K562 (cell line): ENCODE measurements around the gene PIGQ. TPM values are rescaled to one million over a fixed set of nuclear protein-coding genes. Genes with fewer than 3 reads are reported as not detected.

ENCODE experiments used
- ARID1B ChIP-seq: fragments of 450-650 bp; IDR thresholded peaks from 2 replicates; pipeline ENCODE4 v1.6.1; 2016; ENCODE audit warnings: antibody characterized with exemption, mild to moderate bottlenecking, inconsistent platforms
- BCOR ChIP-seq: fragments of 450-650 bp; IDR thresholded peaks from 2 replicates; pipeline ENCODE4 v1.6.1; 2016
- CBX5 ChIP-seq: IDR thresholded peaks from 2 replicates; pipeline ENCODE4 v1.6.1; 2014; ENCODE audit warnings: low read depth, borderline replicate concordance
- CTCFL ChIP-seq: IDR thresholded peaks from 2 replicates; pipeline ENCODE4 v1.6.1; 2011; ENCODE audit warnings: borderline replicate concordance, low read depth, mild to moderate bottlenecking, moderate library complexity, low read length; ENCODE audit not compliant: insufficient read depth, poor library complexity, severe bottlenecking
- ELF1 ChIP-seq: fragments of 200-800 bp; sonication (Bioruptor generic); IDR thresholded peaks from 2 replicates; pipeline ENCODE4 v1.6.1; 2016; ENCODE audit warnings: missing genetic modification characterization, missing compliant biosample characterization
- FOXA1 ChIP-seq: fragments of 450-650 bp; IDR thresholded peaks from 2 replicates; pipeline ENCODE4 v1.6.1; 2016; ENCODE audit warnings: mild to moderate bottlenecking, borderline replicate concordance
- GTF2F1 ChIP-seq: IDR thresholded peaks from 2 replicates; pipeline ENCODE4 v1.6.1; 2011; ENCODE audit warnings: low read depth, low read length, improper control_type of control experiment
- HDAC1 ChIP-seq, 2 experiments: fragments of 450-650 bp; IDR thresholded peaks; 2 replicates each; pipeline ENCODE4 v1.6.1; 2016 to 2017; ENCODE audit warnings: inconsistent platforms in 1 of 2, mild to moderate bottlenecking in 1 of 2, moderate library complexity in 1 of 2
- HMGN3 ChIP-seq: IDR thresholded peaks from 2 replicates; pipeline ENCODE4 v1.6.1; 2011; ENCODE audit warnings: borderline replicate concordance, low read depth, mild to moderate bottlenecking, mixed read lengths, low read length; ENCODE audit not compliant: insufficient read length; ENCODE audit errors: extremely low read depth
- MTA2 ChIP-seq: fragments of 450-650 bp; IDR thresholded peaks from 2 replicates; pipeline ENCODE4 v1.6.1; 2016; ENCODE audit warnings: low read depth
- NFE2L1 ChIP-seq: fragments of 450-650 bp; IDR thresholded peaks from 2 replicates; pipeline ENCODE4 v1.6.1; 2016; ENCODE audit warnings: missing genetic modification characterization, low read depth, mild to moderate bottlenecking, missing compliant biosample characterization, moderate library complexity, borderline replicate concordance
- NFIC ChIP-seq: fragments of 450-650 bp; IDR thresholded peaks from 2 replicates; pipeline ENCODE4 v1.6.1; 2017; ENCODE audit warnings: mild to moderate bottlenecking, inconsistent platforms
- PHF8 ChIP-seq: fragments of 200-600 bp; sonication (generic); IDR thresholded peaks from 2 replicates; pipeline ENCODE4 v1.6.1; 2012; ENCODE audit warnings: mixed run types, mild to moderate bottlenecking, inconsistent platforms, low read length, moderate library complexity, borderline replicate concordance
- SFPQ ChIP-seq: fragments of 200-400 bp; formaldehyde crosslinking; IDR thresholded peaks from 2 replicates; pipeline ENCODE4 v1.6.1; 2017; ENCODE audit warnings: mild to moderate bottlenecking, low read depth, low read length, moderate library complexity
- SOX6 ChIP-seq: fragments of 450-650 bp; IDR thresholded peaks from 2 replicates; pipeline ENCODE4 v1.6.1; 2014; ENCODE audit warnings: mild to moderate bottlenecking
- TBP ChIP-seq: optimal IDR thresholded peaks from 2 replicates; pipeline ENCODE3; 2011; ENCODE audit warnings: low read depth, low read length, improper control_type of control experiment
- TOE1 ChIP-seq, 2 experiments: fragments of 450-650 bp in 1 of 2; sonication (generic) in 1 of 2; formaldehyde crosslinking in 1 of 2; IDR thresholded peaks; 2 replicates each; pipeline versions ENCODE4 v1.7.1 to v1.8.0; 2016 to 2022; ENCODE audit warnings: borderline replicate concordance in 2 of 2, mild to moderate bottlenecking in 2 of 2, antibody characterized with exemption in 1 of 2, inconsistent platforms in 1 of 2, low read depth in 1 of 2, missing genetic modification reagents in 1 of 2, moderate library complexity in 1 of 2
- ZNF174 ChIP-seq: fragments of 250-450 bp; sonication (Bioruptor Pico); IDR thresholded peaks from 2 replicates; pipeline ENCODE4 v1.4.0; 2020; ENCODE audit warnings: mild to moderate bottlenecking
- ZNF277 ChIP-seq: fragments of 250-450 bp; sonication (Bioruptor Pico); IDR thresholded peaks from 2 replicates; pipeline ENCODE4 v1.8.0; 2022; ENCODE audit warnings: inconsistent platforms, mild to moderate bottlenecking, moderate library complexity, borderline replicate concordance
- ZNF449 ChIP-seq: fragments of 250-450 bp; sonication (Bioruptor Pico); IDR thresholded peaks from 2 replicates; pipeline ENCODE4 v1.8.0; 2022; ENCODE audit warnings: moderate library complexity, mild to moderate bottlenecking, inconsistent platforms
- ZNF57 ChIP-seq: fragments of 450-650 bp; formaldehyde crosslinking; IDR thresholded peaks from 2 replicates; pipeline ENCODE4 v1.4.0; 2020; ENCODE audit warnings: mild to moderate bottlenecking, moderate library complexity
- polyA plus RNA-seq, 8 experiments: library from polyadenylated mRNA; depleted of rRNA in 4 of 8; stranded (reverse) in 5 of 8; unstranded in 3 of 8; fragments of >200 nt; fragmentation: Nextera tagmentation in 2 of 8; fragmentation: Illumina TruSeq in 1 of 8; extraction: Ambion mirVana in 2 of 8; extraction: Trizol in 1 of 8; gene quantifications; 2 replicates each; pipeline versions ENCODE4 v1.2.1 to v1.2.3, GENCODE V29; 2011 to 2014; ENCODE audit warnings: inconsistent platforms in 1 of 8, missing spikeins in 1 of 8
- total RNA-seq, 7 experiments: library from RNA; depleted of rRNA in 6 of 7; stranded (reverse); fragments of >200 nt in 6 of 7; fragmentation: Illumina TruSeq in 2 of 7; extraction: Trizol in 2 of 7; gene quantifications; 2 replicates each; pipeline versions ENCODE4 v1.2.1 to v1.2.3, GENCODE V29; 2011 to 2021; ENCODE audit warnings: low replicate concordance in 1 of 7

The PIGQ gene
- total and polyA plus RNA-seq, 9 of the 15 experiments (the other 6 are each of a cell fraction or from before 2014, with no cell fraction given): 0.20 to 49.6 (median 11.7) TPM

- TF ChIP-seq HMGN3 (peak; percentile 71), FOXA1 (no peak), PHF8 (no peak; the same call in 1 of the 2 replicates), NFE2L1 (tag) (no peak), ZNF57 (CRISPR knock-in tag) (no peak), ZNF449 (no peak), ZNF174 (CRISPR knock-in tag) (no peak), GTF2F1 (no peak), TBP (peak; percentile 39), TOE1 (IDR thresholded peaks at IDR 0.05; ENCODE audit: borderline replicate concordance) (0 out of 2 replicates have a peak, but pooled peaks have one; percentile 40), TOE1 (CRISPR knock-in tag; IDR thresholded peaks at IDR 0.05; ENCODE audit: borderline replicate concordance, low read depth) (0 out of 2 replicates have a peak, but pooled peaks have one; percentile 47), CTCFL (peak; percentile 90), CBX5 (0 out of 2 replicates have a peak, but pooled peaks have one; percentile 54), HDAC1 (IDR thresholded peaks at IDR 0.05) (peak in 1 of 2 experiments; percentile 87; a peak in 2 of 4 replicates), SFPQ (no peak), NFIC (peak; percentile 55), SOX6 (peak; percentile 53), ARID1B (peak; percentile 63), BCOR (peak; percentile 74), ELF1 (no peak), ZNF277 (CRISPR knock-in tag) (no peak), MTA2 (0 out of 2 replicates have a peak, but pooled peaks have one; percentile 22)
These were observed 9.2 kb downstream of the PIGQ start (continued) for GRCh38 chr16:578870-579405.
